Posterior cingulate gyrus (tissue), 11 donors: ENCODE measurements around the gene KIF4B.
A peak's percentile ranks its signal among the peaks of the same experiment; 100 is the strongest.
"Not testable (repeated sequence)": the region's sequence is repeated elsewhere in the genome, so short reads cannot be mapped to it uniquely, and the experiment has no call there.

Experiments used
- DNase-seq, 10 donors: peaks; one replicate each; pipeline versions ENCODE4 v3.0.0 to v3.0.0-alpha.2; 2020 to 2021; ENCODE audit warnings: mixed read lengths in 3 of 10
- intact Hi-C: fragments of 100-400 bp; cut with DNase I; formaldehyde crosslinking; loops from one replicate; pipeline ENCODE4 v1.15.1; 2023

KIF4B gene, protein sequence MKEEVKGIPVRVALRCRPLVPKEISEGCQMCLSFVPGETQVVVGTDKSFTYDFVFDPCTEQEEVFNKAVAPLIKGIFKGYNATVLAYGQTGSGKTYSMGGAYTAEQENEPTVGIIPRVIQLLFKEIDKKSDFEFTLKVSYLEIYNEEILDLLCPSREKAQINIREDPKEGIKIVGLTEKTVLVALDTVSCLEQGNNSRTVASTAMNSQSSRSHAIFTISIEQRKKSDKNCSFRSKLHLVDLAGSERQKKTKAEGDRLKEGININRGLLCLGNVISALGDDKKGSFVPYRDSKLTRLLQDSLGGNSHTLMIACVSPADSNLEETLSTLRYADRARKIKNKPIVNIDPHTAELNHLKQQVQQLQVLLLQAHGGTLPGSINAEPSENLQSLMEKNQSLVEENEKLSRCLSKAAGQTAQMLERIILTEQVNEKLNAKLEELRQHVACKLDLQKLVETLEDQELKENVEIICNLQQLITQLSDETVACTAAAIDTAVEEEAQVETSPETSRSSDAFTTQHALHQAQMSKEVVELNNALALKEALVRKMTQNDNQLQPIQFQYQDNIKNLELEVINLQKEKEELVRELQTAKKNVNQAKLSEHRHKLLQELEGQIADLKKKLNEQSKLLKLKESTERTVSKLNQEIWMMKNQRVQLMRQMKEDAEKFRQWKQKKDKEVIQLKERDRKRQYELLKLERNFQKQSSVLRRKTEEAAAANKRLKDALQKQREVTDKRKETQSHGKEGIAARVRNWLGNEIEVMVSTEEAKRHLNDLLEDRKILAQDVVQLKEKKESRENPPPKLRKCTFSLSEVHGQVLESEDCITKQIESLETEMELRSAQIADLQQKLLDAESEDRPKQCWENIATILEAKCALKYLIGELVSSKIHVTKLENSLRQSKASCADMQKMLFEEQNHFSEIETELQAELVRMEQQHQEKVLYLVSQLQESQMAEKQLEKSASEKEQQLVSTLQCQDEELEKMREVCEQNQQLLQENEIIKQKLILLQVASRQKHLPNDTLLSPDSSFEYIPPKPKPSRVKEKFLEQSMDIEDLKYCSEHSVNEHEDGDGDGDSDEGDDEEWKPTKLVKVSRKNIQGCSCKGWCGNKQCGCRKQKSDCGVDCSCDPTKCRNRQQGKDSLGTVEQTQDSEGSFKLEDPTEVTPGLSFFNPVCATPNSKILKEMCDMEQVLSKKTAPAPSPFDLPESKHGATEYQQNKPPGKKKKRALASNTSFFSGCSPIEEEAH

DNA sequence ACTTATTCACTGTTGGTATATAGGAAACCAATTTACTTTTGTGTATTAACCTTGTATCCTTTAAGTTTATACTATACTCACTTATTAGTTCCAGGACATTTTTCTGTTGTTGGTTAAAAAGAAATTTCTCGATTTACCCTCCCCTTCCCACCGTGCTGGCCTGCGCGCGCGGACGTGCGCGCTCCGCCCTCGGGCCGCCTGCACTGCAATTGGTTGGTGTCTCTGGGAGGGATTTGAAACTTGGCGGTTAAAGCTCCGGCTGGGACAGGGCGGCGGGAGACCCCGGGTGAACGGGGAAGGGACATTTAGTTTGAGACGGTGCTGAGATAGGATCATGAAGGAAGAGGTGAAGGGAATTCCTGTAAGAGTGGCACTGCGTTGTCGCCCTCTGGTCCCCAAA, at the start of gene KIF4B:
TSS of gene KIF4B (plus strand) at position 230 of the 400 bp plus-strand sequence. CDS start at position 335, 105 bp downstream.
- intact Hi-C loops: no loop called here

DNA sequence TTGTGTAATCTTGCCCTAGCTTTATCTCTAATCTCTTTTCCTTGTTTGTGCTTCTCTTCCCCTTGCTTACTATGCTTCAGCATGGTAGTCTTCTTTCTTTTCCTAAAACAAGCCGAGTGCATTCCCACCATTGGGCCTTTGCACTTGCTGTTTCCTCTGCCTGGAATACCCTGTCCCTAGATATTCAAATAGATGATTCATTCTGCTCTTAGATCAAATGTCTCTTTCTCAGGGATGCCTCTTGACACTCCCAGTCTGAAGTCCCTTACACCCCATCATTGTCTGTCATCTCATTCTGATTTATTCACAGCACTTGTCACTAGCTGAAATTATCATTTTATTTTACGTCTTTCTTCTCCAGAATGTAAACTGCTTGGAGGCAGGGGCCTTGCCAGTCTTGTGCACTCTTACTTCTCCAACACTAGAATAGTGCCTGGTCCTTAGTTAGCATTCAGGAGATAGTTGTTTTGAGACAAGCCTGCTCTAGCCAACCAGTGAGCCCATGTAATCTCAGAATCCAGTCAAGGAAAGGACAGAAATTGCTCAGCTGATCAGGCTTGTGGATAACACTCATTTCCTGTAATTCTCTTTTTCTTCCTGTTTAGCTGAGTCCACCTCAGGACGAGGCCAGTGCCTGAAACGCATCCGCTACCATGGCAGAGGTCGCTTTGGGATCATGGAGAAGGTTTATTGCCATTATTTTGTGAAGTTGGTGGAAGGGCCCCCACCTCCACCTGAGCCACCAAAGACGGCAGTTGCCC, 47.3 kb upstream of the KIF4B start:
- DNase-seq: no peak
- intact Hi-C loops: no loop called here

More for the DNA sequence above, at the start of gene KIF4B:
- DNase-seq: no peak

DNA sequence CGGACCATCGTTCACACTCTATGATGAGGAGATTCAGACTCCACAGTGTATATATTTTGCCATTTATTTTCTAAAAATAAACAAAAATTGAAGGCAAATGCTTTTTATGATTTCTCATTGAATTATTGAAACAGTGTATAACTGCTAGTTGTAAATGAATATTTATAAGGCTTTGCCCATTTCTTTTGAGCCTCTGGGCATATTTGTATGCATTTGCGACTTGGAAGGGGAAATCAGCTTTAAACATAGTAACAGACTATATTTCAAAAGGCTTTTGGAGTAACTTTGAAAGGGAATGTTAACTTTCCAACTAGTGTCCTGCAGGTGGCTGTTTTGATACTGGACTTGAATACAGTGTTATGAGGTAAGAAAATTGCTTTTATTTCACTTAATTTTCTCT, 46.7 kb upstream of the KIF4B start:
- DNase-seq: no peak
- intact Hi-C loops: no loop called here

DNA sequence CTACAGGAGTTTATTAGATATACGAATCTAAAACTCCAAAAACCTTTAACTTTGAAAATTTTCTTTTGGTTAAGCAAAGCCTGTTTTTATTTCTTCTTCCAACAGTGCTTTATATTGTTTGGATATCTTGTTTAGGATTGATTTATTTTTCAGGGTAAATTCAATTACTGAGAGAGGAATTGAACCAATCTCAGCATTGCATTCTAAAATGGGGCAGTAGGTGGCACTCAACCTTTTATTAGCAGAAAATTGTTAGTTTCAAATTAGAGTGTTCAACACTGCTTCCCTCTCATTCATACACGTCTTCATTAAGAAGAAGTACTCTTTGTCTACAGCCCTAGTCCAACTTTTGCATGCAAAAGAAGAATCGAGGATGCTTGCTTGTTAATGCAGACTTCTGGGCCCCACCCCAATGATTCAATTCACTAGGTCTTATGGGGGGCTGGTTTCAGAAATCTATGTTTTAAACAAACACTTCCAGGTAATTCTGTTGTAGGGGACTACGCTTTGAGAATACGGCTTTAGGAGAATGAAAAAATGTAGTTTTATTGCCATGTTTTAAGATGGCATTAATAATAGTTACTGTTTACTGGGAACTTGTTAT, 46.0 kb upstream of the KIF4B start:
- intact Hi-C loops: no loop called here
- DNase-seq: no peak

DNA sequence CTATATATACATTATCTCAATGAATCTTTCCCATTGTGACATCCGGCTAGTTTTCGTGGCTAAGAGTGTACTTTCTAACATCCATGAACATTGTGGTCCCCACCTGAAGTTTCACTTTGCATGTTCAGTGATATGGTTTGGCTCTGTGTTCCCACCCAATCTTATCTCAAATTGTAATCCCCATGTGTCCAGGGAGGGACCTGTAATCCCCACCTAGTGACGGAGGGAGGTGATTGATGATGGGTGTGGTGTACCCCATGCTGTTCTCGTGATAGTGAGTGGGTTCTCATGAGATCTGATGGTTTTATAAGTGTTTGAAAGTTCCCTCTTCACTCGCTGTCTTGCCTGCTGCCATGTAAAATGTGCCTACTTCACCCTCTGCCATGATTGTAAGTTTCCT, 44.6 kb upstream of the KIF4B start:
- intact Hi-C loops: no loop called here
- no peak for DNase-seq

DNA sequence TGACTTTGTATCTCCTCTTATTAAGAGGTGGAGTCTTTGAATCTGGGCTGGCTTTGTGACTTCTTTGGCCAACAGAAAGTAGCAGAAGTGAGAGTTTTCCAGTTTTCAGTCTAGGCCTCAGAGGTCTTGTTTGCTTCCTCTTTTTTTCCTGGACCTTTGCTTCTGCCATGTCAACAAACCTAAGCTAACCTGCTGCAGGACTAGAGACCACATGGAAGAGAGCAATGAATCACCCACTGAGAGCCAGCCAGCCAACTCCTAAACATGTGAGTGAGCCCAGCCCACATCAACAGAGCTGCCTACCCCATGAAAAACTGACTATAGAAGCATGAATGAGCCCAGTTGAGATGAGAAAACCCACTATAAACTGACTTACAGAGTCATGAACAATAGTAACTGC, 42.8 kb upstream of the KIF4B start:
- intact Hi-C loops: loop anchor here (5.0 to 10.0 kb wide), 2 partner anchors 177 to 1854 kb away; no protein-coding TSS in a partner anchor
- DNase-seq: no peak

DNA sequence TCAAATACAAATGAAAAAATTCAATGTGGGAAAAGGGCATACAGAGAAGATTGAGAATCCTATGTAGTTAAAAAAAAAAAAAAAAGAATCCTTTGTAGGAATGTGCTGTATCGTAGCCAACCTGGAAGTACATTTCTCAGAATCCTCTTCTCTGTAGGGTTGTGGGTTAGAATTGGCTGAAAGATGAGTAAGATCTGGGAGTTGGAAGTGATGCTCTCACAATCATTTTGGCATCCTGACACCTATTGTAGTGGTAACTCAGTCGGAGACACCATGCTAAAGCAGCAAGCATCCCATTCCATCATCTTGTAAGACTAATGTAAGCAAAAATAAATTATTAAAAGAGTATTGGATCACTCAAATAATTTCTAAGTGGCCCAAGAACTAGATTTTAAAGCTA, 42.1 kb upstream of the KIF4B start:
- intact Hi-C loops: loop anchor here (5.0 to 10.0 kb wide), 2 partner anchors 176 to 1853 kb away; no protein-coding TSS in a partner anchor
- DNase-seq: no peak

DNA sequence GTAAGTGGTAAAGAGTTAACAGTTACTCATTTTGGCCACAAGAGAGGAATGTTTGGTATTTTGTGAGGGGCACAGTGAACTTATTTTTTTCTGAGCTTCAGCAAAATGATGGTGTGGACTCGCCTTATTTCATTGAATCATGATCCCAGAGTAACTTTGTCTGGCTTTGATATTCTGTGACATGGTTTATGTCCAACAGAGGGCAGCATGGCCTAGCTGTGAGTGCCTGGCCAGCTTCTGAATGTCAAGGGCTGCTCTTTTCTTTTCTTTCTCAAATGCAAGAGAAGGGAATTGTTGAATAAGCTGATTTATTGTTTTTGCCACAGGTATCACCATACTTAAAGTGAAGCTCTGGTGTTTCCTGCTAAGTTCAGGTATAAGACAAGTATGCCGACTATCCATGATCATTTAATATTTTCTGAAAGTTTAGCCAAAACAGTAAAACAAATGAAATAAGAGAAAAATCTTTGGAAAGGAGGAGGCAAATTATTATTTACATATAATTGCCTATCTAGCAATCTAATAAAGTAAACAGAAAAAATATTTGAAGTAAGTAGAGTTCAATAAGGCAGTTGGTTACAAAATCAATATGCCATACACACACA, 41.0 kb upstream of the KIF4B start:
- intact Hi-C loops: loop anchor here (5.0 to 10.0 kb wide), 2 partner anchors 175 to 1852 kb away; no protein-coding TSS in a partner anchor
- DNase-seq: peak in 6 of 10 donors; percentile 26 to 77 (median 48)

DNA sequence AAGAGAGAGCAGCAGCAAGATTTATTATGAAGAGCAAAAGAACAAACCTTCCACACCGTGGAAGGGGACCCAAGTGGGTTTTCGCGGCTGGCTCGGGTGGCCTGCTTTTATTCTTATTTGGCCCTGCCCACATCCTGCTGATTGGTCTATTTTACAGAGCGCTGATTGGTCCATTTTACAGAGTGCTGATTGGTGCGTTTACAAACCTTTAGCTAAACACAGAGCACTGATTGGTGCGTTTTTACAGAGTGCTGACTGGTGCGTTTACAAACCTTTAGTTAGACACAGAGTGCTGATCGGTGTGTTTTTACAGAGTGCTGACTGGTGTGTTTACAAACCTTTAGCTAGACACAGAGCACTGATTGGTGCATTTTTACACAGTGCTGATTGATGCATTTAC, 37.5 kb upstream of the KIF4B start:
- not testable (repeated sequence) for DNase-seq
- intact Hi-C loops: loop anchor here (10.0 kb wide), 1 partner anchor 1849 kb away; no protein-coding TSS in a partner anchor

DNA sequence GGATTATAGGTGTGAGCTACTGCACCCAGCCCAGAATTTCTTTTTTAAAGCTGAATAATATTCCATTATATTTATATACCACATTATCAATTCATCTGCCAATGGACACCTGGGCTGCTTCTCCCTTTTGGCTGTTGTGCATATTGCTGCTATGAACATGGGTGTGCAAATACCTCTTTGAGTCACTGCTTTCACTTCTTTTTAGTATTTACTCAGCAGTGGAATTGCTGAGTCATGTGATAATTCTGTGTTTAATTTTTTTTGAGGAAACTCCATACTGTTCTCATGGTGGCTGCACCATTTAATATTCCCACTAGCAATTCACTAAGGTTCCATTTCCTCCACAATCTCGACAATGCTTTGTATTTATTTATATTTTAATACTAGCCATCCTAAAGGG, 36.1 kb upstream of the KIF4B start:
- intact Hi-C loops: loop anchor here (10.0 kb wide), 1 partner anchor 1847 kb away; no protein-coding TSS in a partner anchor
- DNase-seq: no peak

DNA sequence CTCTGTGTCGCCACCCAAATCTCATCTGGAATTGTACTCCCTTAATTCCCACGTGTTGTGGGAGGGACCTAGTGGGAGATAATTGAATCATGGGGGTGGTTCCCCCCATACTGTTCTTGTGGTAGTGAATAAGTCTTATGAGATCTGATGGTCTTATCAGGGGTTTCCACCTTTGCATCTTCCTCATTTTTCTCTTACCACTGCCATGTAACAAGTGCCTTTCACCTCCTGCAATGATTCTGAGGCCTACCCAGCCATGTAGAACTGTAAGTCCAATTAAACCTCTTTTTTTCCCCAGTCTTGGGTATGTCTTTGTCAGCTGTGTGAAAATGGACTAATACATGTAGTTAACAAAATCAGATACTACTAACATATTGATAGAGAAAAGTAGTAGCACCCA, 35.3 kb upstream of the KIF4B start:
- intact Hi-C loops: loop anchor here (10.0 kb wide), 1 partner anchor 1847 kb away; no protein-coding TSS in a partner anchor
- DNase-seq: not testable (repeated sequence)

DNA sequence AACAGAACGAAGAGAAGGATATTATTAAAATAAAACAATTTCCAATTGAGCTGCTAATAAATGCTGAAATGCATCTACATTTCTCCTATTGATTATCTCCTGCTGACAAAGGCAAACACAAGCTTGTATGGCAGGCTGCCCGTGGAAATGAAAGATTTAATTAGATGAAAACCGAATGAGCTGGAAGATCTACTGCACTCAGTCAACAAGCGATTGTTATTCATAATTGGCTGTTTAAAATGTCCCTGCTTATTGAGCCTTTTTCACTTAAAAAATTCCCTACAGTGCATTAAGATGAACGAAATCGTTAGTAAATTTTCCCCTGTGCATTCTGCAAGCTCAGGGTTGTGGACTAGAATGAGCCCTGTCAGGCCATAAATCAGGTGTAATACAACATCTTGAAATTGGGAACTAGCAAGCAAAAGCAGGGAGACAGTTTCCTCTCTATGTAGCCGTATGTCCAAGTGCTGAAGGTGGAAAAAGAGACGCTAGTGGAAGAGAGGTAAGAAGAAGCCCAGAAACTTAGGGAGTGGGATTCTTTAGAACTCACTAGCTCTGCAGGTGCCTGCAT, 28.5 kb upstream of the KIF4B start:
- intact Hi-C loops: no loop called here
- DNase-seq: no peak

DNA sequence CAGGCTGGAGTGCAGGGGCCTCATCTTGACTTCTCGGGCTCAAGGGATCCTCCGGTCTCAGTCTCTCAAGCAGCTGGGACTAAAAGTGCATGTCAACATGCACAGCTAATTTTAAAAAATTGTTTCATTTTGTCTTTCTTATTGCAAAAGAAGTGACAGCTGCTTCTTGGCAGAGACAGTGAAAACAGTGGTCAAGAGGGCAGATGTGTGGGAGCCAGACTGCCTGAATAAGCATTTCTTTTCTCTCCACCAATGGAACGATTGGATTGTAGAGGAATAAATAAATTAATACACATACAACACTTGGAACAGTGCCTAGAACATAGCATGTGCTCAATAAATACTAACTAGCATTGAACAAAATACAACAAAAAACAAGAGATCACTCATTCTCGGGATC, 27.4 kb upstream of the KIF4B start:
- DNase-seq: no peak

DNA sequence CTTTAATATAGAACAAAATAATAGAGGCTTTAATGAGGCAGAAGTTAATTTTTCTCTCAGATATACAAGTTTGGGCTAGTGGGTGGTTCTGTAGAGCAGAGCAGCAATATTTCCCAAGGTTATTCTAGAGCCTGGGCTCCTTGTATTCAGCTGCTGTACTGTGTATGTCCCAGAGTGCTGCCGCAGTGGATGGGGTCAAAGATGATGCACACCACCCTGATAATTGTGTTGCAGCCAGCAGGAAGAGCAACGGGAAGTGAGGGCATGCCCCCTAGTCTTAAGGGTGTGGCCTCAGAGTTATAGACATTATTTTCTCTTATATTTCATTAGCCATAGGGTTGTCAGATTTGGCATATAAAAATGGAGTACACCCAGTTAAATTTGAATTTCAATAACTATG, 23.9 kb upstream of the KIF4B start:
- no peak for DNase-seq
- intact Hi-C loops: no loop called here

More for the DNA sequence above, 27.4 kb upstream of the KIF4B start:
- intact Hi-C loops: no loop called here

DNA sequence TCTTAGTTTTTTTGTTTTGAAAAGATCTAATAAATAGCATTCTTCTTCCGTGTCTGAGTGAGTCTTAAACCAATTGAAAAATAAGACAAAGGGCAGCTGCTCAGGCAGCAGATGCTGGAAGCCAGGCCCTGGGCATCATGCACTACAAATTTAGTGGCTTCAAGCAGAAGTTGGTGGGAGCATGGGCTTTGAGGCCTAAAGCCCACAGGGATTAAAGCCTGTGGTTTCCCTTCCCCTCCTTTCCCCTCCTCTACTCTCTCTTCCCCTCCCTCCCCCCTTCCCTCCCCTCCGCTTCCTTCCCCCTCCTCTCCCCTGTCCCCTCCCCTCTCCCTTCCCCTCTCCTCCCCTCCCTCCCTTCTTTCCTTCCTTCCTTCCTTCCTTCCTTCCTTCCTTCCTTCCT, 20.1 kb upstream of the KIF4B start:
- no peak for DNase-seq
- intact Hi-C loops: no loop called here

DNA sequence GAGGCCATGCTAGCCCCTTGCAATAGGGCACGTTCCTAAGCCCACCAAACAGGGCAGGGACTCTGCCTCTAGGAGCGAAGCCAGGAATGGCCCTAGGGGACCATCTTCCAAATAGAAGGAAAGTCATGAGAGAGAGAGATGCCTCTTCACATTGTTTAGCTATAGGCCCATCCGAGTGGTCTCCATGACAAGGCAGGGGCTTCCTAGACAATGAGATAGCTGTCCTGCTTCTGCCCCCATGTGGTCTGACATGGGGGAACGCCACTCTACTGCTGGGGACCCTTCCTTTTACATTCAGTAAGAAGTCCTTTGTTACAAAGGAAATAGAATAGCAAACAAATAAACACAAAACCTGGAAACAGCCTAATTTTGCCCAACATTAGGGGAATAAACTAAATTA, 17.9 kb upstream of the KIF4B start:
- intact Hi-C loops: no loop called here
- no peak for DNase-seq

DNA sequence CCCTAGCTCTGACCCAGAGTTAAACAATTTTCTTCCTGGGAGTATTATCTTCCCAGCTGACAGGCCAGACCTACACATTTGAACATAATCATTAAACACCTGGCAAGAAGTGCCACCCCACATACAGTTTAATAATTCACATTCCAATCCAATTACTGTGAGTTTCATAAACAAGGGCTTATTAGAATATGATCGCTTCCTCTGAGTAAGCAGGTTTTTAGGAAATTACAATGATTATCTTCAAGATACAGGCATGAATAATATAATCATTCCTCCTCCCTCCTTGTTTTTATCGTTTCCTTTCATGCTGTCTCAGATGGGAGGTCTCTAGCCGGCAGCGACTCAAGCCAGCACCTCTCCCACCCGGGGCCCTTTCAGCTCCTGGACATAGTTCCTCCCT, 15.8 kb upstream of the KIF4B start:
- no peak for DNase-seq
- intact Hi-C loops: no loop called here

DNA sequence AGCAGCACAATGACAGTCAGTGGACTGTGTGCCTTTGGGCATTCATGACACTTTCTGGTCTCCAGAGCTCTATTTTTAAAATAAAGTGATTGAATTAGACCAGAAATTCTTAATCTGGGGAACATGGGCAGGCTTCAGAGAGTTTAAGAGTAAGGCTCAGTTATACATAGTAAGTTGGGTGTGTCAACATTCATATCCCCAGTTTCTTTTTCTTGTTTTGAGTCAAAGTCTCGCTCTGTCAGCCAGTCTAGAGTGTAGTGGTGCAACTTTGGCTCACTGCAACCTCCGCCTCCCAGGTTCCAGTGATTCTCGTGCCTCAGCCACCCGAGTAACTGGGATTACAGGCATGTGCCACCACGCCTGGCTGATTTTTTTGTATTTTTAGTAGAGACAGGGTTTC, 13.7 kb upstream of the KIF4B start:
- DNase-seq: no peak
- intact Hi-C loops: no loop called here

DNA sequence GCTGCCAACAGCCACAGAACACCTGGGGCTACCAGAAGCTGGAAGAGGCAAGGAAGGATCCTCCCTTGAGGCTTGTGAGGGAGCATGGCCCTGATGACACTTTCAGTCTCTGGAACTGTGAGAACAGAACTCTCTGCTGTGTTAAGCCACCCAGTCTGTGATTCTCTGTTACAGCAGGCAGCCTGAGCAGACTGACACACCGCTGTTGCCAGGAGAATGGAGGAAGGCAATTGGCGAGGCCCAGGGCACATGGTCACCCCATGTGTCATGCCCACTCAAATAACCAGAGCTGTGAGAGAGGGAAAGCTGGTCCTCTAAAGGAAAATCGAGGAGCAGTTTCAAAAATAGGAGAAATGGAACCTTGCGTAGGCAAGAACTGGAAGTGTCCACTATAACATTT, 12.0 kb upstream of the KIF4B start:
- DNase-seq: no peak
- intact Hi-C loops: no loop called here
